K562 (cell line): ENCODE measurements around the gene RAB31. TPM values are rescaled to one million over a fixed set of nuclear protein-coding genes. Genes with fewer than 3 reads are reported as not detected.

ENCODE experiments used
- ATAC-seq: fragments of 200-7000 bp; cut with Tn5 transposase; 3 replicates; pipeline ENCODE4 v1.9.1; 2020; ENCODE audit warnings: moderate library complexity
- BruUV-seq: library from RNA; stranded (reverse); fragments of 400-500 nt; replicated peaks from 2 replicates; lab custom pipeline; 2021; lab: Mats Ljungman, UMichigan
- CTCF ChIA-PET: fragments of 300-600 bp; formaldehyde crosslinking; extraction: SDS; loops from one replicate; lab custom pipeline; 2021; ENCODE audit warnings: low intra/inter-chr PET ratio; lab: Yijun Ruan, JAX
- POLR2A ChIA-PET: fragments of 300-600, 350-650 bp; sonication (Branson Sonifier 250); formaldehyde crosslinking; extraction: SDS; loops from one replicate; lab custom pipeline; 2021; ENCODE audit warnings: antibody characterized with exemption, inconsistent platforms; lab: Yijun Ruan, JAX
- DNase-seq, 4 experiments: peaks; one replicate each; pipeline versions ENCODE4 v3.0.0 to v3.0.0-alpha.2; 2011 to 2018; ENCODE audit warnings: low spot score in 3 of 4, mixed read lengths in 3 of 4; ENCODE audit errors: extremely low read depth in 1 of 4
- FAIRE-seq: peaks from 2 replicates; lab custom pipeline; 2011; peaks lifted over from hg19 to GRCh38; lab: Jason Lieb, UNC
- H2AFZ ChIP-seq: 2 replicates; pipeline ENCODE4 v1.6.0; 2011; ENCODE audit warnings: low read depth, low read length, control low read depth, inconsistent platforms
- H3K27ac ChIP-seq: fragments of 200-600 bp; 3 replicates; pipeline ENCODE4 v1.8.0; 2011; ENCODE audit warnings: low read depth, mild to moderate bottlenecking, control low read depth, inconsistent platforms, low read length, moderate library complexity, mixed read lengths; ENCODE audit errors: extremely low read depth
- H3K27me3 ChIP-seq, 2 experiments: fragments of 300-600 bp in 1 of 2; 2 replicates in 1 of 2; 3 replicates in 1 of 2; pipeline versions ENCODE4 v1.6.0 to v1.8.0; 2011; ENCODE audit warnings: inconsistent platforms in 2 of 2, low read length in 2 of 2, mild to moderate bottlenecking in 1 of 2, mixed read lengths in 1 of 2, moderate library complexity in 1 of 2; ENCODE audit not compliant: control insufficient read depth in 2 of 2, insufficient read depth in 2 of 2
- H3K36me3 ChIP-seq: fragments of 300-600 bp; 3 replicates; pipeline ENCODE4 v1.8.0; 2011; ENCODE audit warnings: mild to moderate bottlenecking, low read length, inconsistent platforms; ENCODE audit not compliant: control insufficient read depth, insufficient read depth
- H3K4me1 ChIP-seq, 2 experiments: fragments of 200-600 bp in 1 of 2; replicated peaks in 1 of 2; 2 replicates in 1 of 2; 3 replicates in 1 of 2; pipeline versions ENCODE4 v1.5.1 to v1.8.0; 2011; ENCODE audit warnings: inconsistent platforms in 2 of 2, low read length in 2 of 2, mild to moderate bottlenecking in 1 of 2, mixed read lengths in 1 of 2, moderate library complexity in 1 of 2; ENCODE audit not compliant: control insufficient read depth in 2 of 2, insufficient read depth in 2 of 2
- H3K4me2 ChIP-seq: 2 replicates; pipeline ENCODE4 v1.6.1; 2011; ENCODE audit warnings: low read length, control low read depth, inconsistent platforms, mixed read lengths; ENCODE audit not compliant: insufficient read depth
- H3K4me3 ChIP-seq: fragments of 200-600 bp; sonication (generic), shearing (Covaris generic); 2 replicates; pipeline ENCODE4 v1.5.1; 2016; ENCODE audit warnings: control low read depth, inconsistent platforms
- H3K79me2 ChIP-seq: fragments of 200-600 bp; 3 replicates; pipeline ENCODE4 v1.8.0; 2011; ENCODE audit warnings: low read length, inconsistent platforms; ENCODE audit not compliant: control insufficient read depth, insufficient read depth
- H3K9ac ChIP-seq, 2 experiments: 2 replicates each; pipeline versions ENCODE4 v1.6.0 to v1.6.1; 2011; ENCODE audit warnings: low read depth in 2 of 2, low read length in 2 of 2, control low read depth in 1 of 2, inconsistent platforms in 1 of 2, mild to moderate bottlenecking in 1 of 2, mixed read lengths in 1 of 2; ENCODE audit not compliant: insufficient read depth in 1 of 2
- H3K9me1 ChIP-seq: one replicate; pipeline ENCODE4 v1.6.0; 2011; ENCODE audit warnings: inconsistent platforms, mild to moderate bottlenecking, low read length, moderate library complexity; ENCODE audit not compliant: control insufficient read depth, insufficient read depth
- H3K9me3 ChIP-seq: replicated peaks from 2 replicates; pipeline ENCODE4 v1.5.1; 2011; ENCODE audit warnings: low read depth, low read length, inconsistent platforms; ENCODE audit not compliant: control insufficient read depth, insufficient read depth
- H4K20me1 ChIP-seq: replicated peaks from 2 replicates; pipeline ENCODE4 v1.6.1; 2011; ENCODE audit warnings: low read length, inconsistent platforms, mixed read lengths; ENCODE audit not compliant: control insufficient read depth, insufficient read depth
- CHD2 ChIP-seq: IDR thresholded peaks from 2 replicates; pipeline ENCODE4 v1.6.1; 2011; ENCODE audit warnings: low read depth, low read length
- CHD4 ChIP-seq: fragments of 200-600 bp; sonication (generic); IDR thresholded peaks from 3 replicates; pipeline ENCODE4 v1.6.1; 2012; ENCODE audit warnings: low read depth, mild to moderate bottlenecking, mixed read lengths, low read length, inconsistent platforms; ENCODE audit not compliant: insufficient read depth, insufficient replicate concordance, poor library complexity, severe bottlenecking
- JUNB ChIP-seq: fragments of 450-650 bp; formaldehyde crosslinking; conservative IDR thresholded peaks from 2 replicates; pipeline ENCODE4 v1.4.0; 2020; ENCODE audit warnings: mild to moderate bottlenecking
- MTA1 ChIP-seq: fragments of 450-650 bp; IDR thresholded peaks from 2 replicates; pipeline ENCODE4 v1.6.1; 2017; ENCODE audit warnings: borderline replicate concordance
- MYNN ChIP-seq, 2 experiments: sonication (generic); formaldehyde crosslinking in 1 of 2; IDR thresholded peaks; 2 replicates each; pipeline versions ENCODE4 v1.5.0 to v1.6.1; 2016 to 2020; ENCODE audit warnings: antibody characterized with exemption in 1 of 2, missing genetic modification reagents in 1 of 2
- PHF20 ChIP-seq: fragments of 450-650 bp; IDR thresholded peaks from 2 replicates; pipeline ENCODE4 v1.6.1; 2018; ENCODE audit not compliant: partially characterized antibody
- PRPF4 ChIP-seq: fragments of 200-400 bp; formaldehyde crosslinking; IDR thresholded peaks from one replicate; pipeline ENCODE4 v1.6.1; 2017; ENCODE audit warnings: low read length, low read depth, mild to moderate bottlenecking; ENCODE audit not compliant: insufficient read depth, poor library complexity, severe bottlenecking
- SMAD4 ChIP-seq: fragments of 250-450 bp; sonication (Bioruptor Pico); conservative IDR thresholded peaks from 2 replicates; pipeline ENCODE4 v1.8.0; 2021; ENCODE audit warnings: inconsistent platforms, mild to moderate bottlenecking, moderate library complexity
- SRSF1 ChIP-seq: fragments of 200-400 bp; formaldehyde crosslinking; IDR thresholded peaks from 2 replicates; pipeline ENCODE4 v1.6.1; 2017; ENCODE audit warnings: mild to moderate bottlenecking, low read depth, low read length, moderate library complexity
- ZNF184 ChIP-seq: sonication (generic); formaldehyde crosslinking; IDR thresholded peaks from 2 replicates; pipeline ENCODE4 v1.5.0; 2020; ENCODE audit warnings: missing genetic modification reagents
- WGBS: fragments of 100-300 bp; shearing (Covaris generic); methylation state at CpG from one replicate; pipeline ENCODE4 v1.1.6; 2016; ENCODE audit warnings: low coverage, mixed read lengths; ENCODE audit not compliant: insufficient coverage; ENCODE audit errors: missing lambda C conversion rate; 5-methylcytosine and 5-hydroxymethylcytosine counted together
- in situ Hi-C: fragments of 300-500 bp; cut with MboI; formaldehyde crosslinking; loops from 4 replicates; pipeline ENCODE4 v1.15.0; 2018; ENCODE audit warnings: inconsistent platforms, mixed read lengths
- intact Hi-C: fragments of 100-400 bp; cut with micrococcal nuclease; formaldehyde crosslinking; loops from 2 replicates; pipeline ENCODE4 v1.14.2; 2022
- polyA plus RNA-seq, 8 experiments: library from polyadenylated mRNA; depleted of rRNA in 4 of 8; stranded (reverse) in 5 of 8; unstranded in 3 of 8; fragments of >200 nt; fragmentation: Nextera tagmentation in 2 of 8; fragmentation: Illumina TruSeq in 1 of 8; extraction: Ambion mirVana in 2 of 8; extraction: Trizol in 1 of 8; gene quantifications; 2 replicates each; pipeline versions ENCODE4 v1.2.1 to v1.2.3, GENCODE V29; 2011 to 2014; ENCODE audit warnings: inconsistent platforms in 1 of 8, missing spikeins in 1 of 8
- total RNA-seq, 7 experiments: library from RNA; depleted of rRNA in 6 of 7; stranded (reverse); fragments of >200 nt in 6 of 7; fragmentation: Illumina TruSeq in 2 of 7; extraction: Trizol in 2 of 7; gene quantifications; 2 replicates each; pipeline versions ENCODE4 v1.2.1 to v1.2.3, GENCODE V29; 2011 to 2021; ENCODE audit warnings: low replicate concordance in 1 of 7
- TF ChIP-seq, protein P1 (sequence below), 2 experiments: fragments of 250-450 bp in 1 of 2; fragments of 450-650 bp in 1 of 2; sonication (Bioruptor Pico) in 1 of 2; IDR thresholded peaks; 2 replicates each; pipeline versions ENCODE4 v1.6.1 to v1.8.0; 2016 to 2021; ENCODE audit warnings: mild to moderate bottlenecking in 2 of 2, moderate library complexity in 2 of 2, missing compliant biosample characterization in 1 of 2, missing genetic modification characterization in 1 of 2
- TF ChIP-seq, protein P2 (sequence below), 2 experiments: IDR thresholded peaks; 2 replicates each; pipeline ENCODE4 v1.6.1; 2012; ENCODE audit warnings: improper control_type of control experiment in 2 of 2, low read depth in 2 of 2, low read length in 2 of 2, borderline replicate concordance in 1 of 2
- TF ChIP-seq, protein P3 (sequence below): fragments of 250-450 bp; sonication (Bioruptor Pico); IDR thresholded peaks from 2 replicates; pipeline ENCODE4 v1.4.0; 2020; ENCODE audit warnings: mild to moderate bottlenecking, moderate library complexity
- TF ChIP-seq, protein P4 (sequence below): fragments of 250-450 bp; sonication (Bioruptor Pico); IDR thresholded peaks from 2 replicates; pipeline ENCODE4 v1.5.0; 2021; ENCODE audit warnings: mild to moderate bottlenecking, borderline replicate concordance

Gene RAB31
- total and polyA plus RNA-seq, 9 of the 15 experiments (the other 6 are each of a cell fraction or from before 2014, with no cell fraction given), result 20.7 to 70.4 (median 41.3) TPM

DNA sequence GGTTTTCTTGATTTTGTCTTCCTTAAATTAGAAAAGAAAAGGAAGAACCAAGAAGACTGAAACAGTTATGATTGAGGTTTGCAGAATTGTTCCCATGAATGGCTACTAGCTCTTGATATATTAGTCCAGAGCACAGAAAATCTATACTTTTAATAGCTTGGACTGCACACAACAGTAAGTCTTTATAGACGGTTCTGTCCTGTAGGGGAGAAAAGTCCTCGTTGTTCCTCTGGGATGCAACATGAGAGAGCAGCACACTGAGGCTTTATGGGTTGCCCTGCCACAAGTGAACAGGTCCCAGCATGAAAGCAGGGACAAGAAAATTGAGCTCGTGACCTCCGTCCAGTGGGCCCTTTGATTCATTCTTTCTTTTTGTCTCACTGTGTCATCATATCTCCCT lies 41.5 kb downstream of the RAB31 start:
- H3K4me3 ChIP-seq, result no peak overlapping the region
- FAIRE-seq (no peak), ATAC-seq (no peak), DNase-seq (no peak)
- no peaks in the 10 kb centered on the region for H3K9me1 ChIP-seq
- H3K4me2 ChIP-seq, result no peak overlapping the region
- 68% methylated on average over 4 of the region's 4 CpGs for WGBS
- H3K27me3 ChIP-seq, result no peaks in the 10 kb centered on the region
- H3K9me3 ChIP-seq, result no peaks in the 10 kb centered on the region
- no peaks in the 10 kb centered on the region; the same call in 2 of the 3 replicates for H3K36me3 ChIP-seq
- no peaks in the 10 kb centered on the region for H3K79me2 ChIP-seq
- ChIA-PET CTCF (no interaction called here), POLR2A (interaction anchor here (0.7 to 1.2 kb wide), 2 partner anchors 15 to 18 kb away, joined by 3 to 4 read pairs; no protein-coding TSS in a partner anchor)
- no peak overlapping the region for H2AFZ ChIP-seq
- intact Hi-C loops (no loop called here), in situ Hi-C loops (no loop called here)
- no peaks in the 10 kb centered on the region; a peak in 1 of 5 replicates for H3K4me1 ChIP-seq
- no peaks in the 10 kb centered on the region for H4K20me1 ChIP-seq
- BruUV-seq, result no TSS peak
- H3K27ac ChIP-seq, result no peak overlapping the region
- no peak overlapping the region for H3K9ac ChIP-seq
- TF ChIP-seq CHD4, result no peak
- TF ChIP-seq PRPF4, result no peak
- TF ChIP-seq, protein P1, sequence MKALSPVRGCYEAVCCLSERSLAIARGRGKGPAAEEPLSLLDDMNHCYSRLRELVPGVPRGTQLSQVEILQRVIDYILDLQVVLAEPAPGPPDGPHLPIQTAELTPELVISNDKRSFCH (CRISPR knock-in tag; IDR thresholded peaks at IDR 0.05), result no peak
- TF ChIP-seq, protein P1 (tag; IDR thresholded peaks at IDR 0.05), result no peak
- TF ChIP-seq CHD2, result no peak
- no peak for TF ChIP-seq SRSF1
- TF ChIP-seq, protein P2, sequence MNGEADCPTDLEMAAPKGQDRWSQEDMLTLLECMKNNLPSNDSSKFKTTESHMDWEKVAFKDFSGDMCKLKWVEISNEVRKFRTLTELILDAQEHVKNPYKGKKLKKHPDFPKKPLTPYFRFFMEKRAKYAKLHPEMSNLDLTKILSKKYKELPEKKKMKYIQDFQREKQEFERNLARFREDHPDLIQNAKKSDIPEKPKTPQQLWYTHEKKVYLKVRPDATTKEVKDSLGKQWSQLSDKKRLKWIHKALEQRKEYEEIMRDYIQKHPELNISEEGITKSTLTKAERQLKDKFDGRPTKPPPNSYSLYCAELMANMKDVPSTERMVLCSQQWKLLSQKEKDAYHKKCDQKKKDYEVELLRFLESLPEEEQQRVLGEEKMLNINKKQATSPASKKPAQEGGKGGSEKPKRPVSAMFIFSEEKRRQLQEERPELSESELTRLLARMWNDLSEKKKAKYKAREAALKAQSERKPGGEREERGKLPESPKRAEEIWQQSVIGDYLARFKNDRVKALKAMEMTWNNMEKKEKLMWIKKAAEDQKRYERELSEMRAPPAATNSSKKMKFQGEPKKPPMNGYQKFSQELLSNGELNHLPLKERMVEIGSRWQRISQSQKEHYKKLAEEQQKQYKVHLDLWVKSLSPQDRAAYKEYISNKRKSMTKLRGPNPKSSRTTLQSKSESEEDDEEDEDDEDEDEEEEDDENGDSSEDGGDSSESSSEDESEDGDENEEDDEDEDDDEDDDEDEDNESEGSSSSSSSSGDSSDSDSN (IDR thresholded peaks at IDR 0.05; ENCODE audit: borderline replicate concordance in 1 of 2, low read depth in 2 of 2, low read length in 2 of 2), result no peak
- TF ChIP-seq MYNN (IDR thresholded peaks at IDR 0.05), result no peak
- no peak for TF ChIP-seq MYNN (CRISPR knock-in tag; IDR thresholded peaks at IDR 0.05)
- TF ChIP-seq PHF20, result no peak
- TF ChIP-seq SMAD4, result no peak
- no peak for TF ChIP-seq MTA1
- TF ChIP-seq ZNF184, result no peak
- TF ChIP-seq, protein P3, sequence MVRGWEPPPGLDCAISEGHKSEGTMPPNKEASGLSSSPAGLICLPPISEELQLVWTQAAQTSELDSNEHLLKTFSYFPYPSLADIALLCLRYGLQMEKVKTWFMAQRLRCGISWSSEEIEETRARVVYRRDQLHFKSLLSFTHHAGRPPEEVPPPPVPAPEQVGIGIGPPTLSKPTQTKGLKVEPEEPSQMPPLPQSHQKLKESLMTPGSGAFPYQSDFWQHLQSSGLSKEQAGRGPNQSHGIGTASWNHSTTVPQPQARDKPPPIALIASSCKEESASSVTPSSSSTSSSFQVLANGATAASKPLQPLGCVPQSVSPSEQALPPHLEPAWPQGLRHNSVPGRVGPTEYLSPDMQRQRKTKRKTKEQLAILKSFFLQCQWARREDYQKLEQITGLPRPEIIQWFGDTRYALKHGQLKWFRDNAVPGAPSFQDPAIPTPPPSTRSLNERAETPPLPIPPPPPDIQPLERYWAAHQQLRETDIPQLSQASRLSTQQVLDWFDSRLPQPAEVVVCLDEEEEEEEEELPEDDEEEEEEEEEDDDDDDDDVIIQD (CRISPR knock-in tag), result no peak
- TF ChIP-seq JUNB (CRISPR knock-in tag), result no peak
- TF ChIP-seq, protein P4, sequence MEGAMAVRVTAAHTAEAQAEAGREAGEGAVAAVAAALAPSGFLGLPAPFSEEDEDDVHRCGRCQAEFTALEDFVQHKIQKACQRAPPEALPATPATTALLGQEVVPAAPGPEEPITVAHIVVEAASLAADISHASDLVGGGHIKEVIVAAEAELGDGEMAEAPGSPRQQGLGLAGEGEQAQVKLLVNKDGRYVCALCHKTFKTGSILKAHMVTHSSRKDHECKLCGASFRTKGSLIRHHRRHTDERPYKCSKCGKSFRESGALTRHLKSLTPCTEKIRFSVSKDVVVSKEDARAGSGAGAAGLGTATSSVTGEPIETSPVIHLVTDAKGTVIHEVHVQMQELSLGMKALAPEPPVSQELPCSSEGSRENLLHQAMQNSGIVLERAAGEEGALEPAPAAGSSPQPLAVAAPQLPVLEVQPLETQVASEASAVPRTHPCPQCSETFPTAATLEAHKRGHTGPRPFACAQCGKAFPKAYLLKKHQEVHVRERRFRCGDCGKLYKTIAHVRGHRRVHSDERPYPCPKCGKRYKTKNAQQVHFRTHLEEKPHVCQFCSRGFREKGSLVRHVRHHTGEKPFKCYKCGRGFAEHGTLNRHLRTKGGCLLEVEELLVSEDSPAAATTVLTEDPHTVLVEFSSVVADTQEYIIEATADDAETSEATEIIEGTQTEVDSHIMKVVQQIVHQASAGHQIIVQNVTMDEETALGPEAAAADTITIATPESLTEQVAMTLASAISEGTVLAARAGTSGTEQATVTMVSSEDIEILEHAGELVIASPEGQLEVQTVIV (CRISPR knock-in tag), result no peak
